GM12878 (cell line): Measurements from ENCODE around the gene GALNT9. TPM values are rescaled to one million over a fixed set of nuclear protein-coding genes. Genes with fewer than 3 reads are reported as not detected.

ENCODE experiments used
- ATAC-seq: fragments of 200-7000 bp; cut with Tn5 transposase; 3 replicates; pipeline ENCODE4 v1.9.1; 2020; ENCODE audit warnings: mild to moderate bottlenecking, moderate library complexity
- BruUV-seq: library from RNA; stranded (reverse); fragments of 400-500 nt; replicated peaks from 2 replicates; lab custom pipeline; 2021; lab: Mats Ljungman, UMichigan
- CTCF ChIA-PET: fragments of 300-600 bp; sonication (Branson Sonifier 250); formaldehyde crosslinking; extraction: SDS; loops from one replicate; lab custom pipeline; 2021; ENCODE audit warnings: inconsistent platforms; lab: Yijun Ruan, JAX
- POLR2A ChIA-PET: fragments of 350-600 bp; formaldehyde crosslinking; extraction: SDS; loops from one replicate; lab custom pipeline; 2021; ENCODE audit warnings: inconsistent platforms; lab: Charles Lee
- RAD21 ChIA-PET: fragments of 300-600 bp; sonication (Branson Sonifier 250); formaldehyde crosslinking; loops from one replicate; lab custom pipeline; 2023; ENCODE audit warnings: antibody characterized with exemption; ENCODE audit not compliant: unreplicated experiment; lab: Charles Lee
- SMC1A ChIA-PET: fragments of 300-600 bp; sonication (Branson Sonifier 250); formaldehyde crosslinking; loops from one replicate; lab custom pipeline; 2023; ENCODE audit not compliant: unreplicated experiment, uncharacterized antibody; lab: Charles Lee
- DNase-seq: peaks from one replicate; pipeline ENCODE4 v3.0.0-alpha.2; 2011; ENCODE audit warnings: low read depth, low spot score
- FAIRE-seq: peaks from 3 replicates; lab custom pipeline; 2011; peaks lifted over from hg19 to GRCh38; lab: Jason Lieb, UNC
- H2AFZ ChIP-seq: 2 replicates; pipeline ENCODE4 v1.6.0; 2011; ENCODE audit warnings: low read depth, low read length, control low read depth; ENCODE audit not compliant: control insufficient read depth
- H3K27ac ChIP-seq: 2 replicates; pipeline ENCODE4 v1.5.1; 2011; ENCODE audit warnings: control low read depth; ENCODE audit not compliant: control insufficient read depth, insufficient read depth
- H3K27me3 ChIP-seq, 2 experiments: replicated peaks in 1 of 2; 2 replicates each; pipeline versions ENCODE4 v1.6.0 to v1.6.1; 2011; ENCODE audit warnings: low read length in 1 of 2; ENCODE audit not compliant: control insufficient read depth in 2 of 2, insufficient read depth in 2 of 2
- H3K36me3 ChIP-seq, 2 experiments: 2 replicates each; pipeline ENCODE4 v1.5.1; 2011; ENCODE audit warnings: low read length in 1 of 2; ENCODE audit not compliant: control insufficient read depth in 2 of 2, insufficient read depth in 2 of 2
- H3K4me1 ChIP-seq: 2 replicates; pipeline ENCODE4 v1.6.1; 2011; ENCODE audit warnings: mild to moderate bottlenecking, low read length, moderate library complexity, mixed read lengths; ENCODE audit not compliant: control insufficient read depth, insufficient read depth
- H3K4me2 ChIP-seq: 2 replicates; pipeline ENCODE4 v1.6.0; 2011; ENCODE audit warnings: control low read depth; ENCODE audit not compliant: control insufficient read depth, insufficient read depth
- H3K4me3 ChIP-seq: fragments of 200-600 bp; sonication (generic); 2 replicates; pipeline ENCODE4 v1.5.1; 2016
- H3K79me2 ChIP-seq: 2 replicates; pipeline ENCODE4 v1.6.0; 2011; ENCODE audit warnings: low read length; ENCODE audit not compliant: control insufficient read depth, insufficient read depth
- H3K9ac ChIP-seq: 2 replicates; pipeline ENCODE4 v1.8.0; 2011; ENCODE audit warnings: low read length, control low read depth, mixed read lengths; ENCODE audit not compliant: control insufficient read depth, insufficient read depth
- H3K9me3 ChIP-seq: replicated peaks from 3 replicates; pipeline ENCODE4 v1.5.1; 2011; ENCODE audit warnings: mild to moderate bottlenecking, low read length; ENCODE audit not compliant: control insufficient read depth, insufficient read depth
- H4K20me1 ChIP-seq: 2 replicates; pipeline ENCODE4 v1.6.0; 2011; ENCODE audit not compliant: control insufficient read depth, insufficient read depth
- BCLAF1 ChIP-seq: fragments of 450-650 bp; IDR thresholded peaks from 2 replicates; pipeline ENCODE4 v1.6.1; 2017; ENCODE audit warnings: antibody characterized with exemption, mild to moderate bottlenecking, moderate library complexity
- CEBPB ChIP-seq, 2 experiments: fragments of 150-350 bp in 1 of 2; IDR thresholded peaks; 2 replicates each; pipeline ENCODE4 v1.6.1; 2012 to 2014; ENCODE audit warnings: low read depth in 2 of 2, low read length in 2 of 2, borderline replicate concordance in 1 of 2, inconsistent platforms in 1 of 2
- EP300 ChIP-seq, 2 experiments: fragments of 150-350 bp in 1 of 2; IDR thresholded peaks; 2 replicates each; pipeline ENCODE4 v1.6.1; 2011 to 2012; ENCODE audit warnings: low read depth in 2 of 2, low read length in 2 of 2, borderline replicate concordance in 1 of 2, improper control_type of control experiment in 1 of 2, inconsistent platforms in 1 of 2; ENCODE audit not compliant: control insufficient read depth in 1 of 2
- ESRRA ChIP-seq: IDR thresholded peaks from 2 replicates; pipeline ENCODE4 v1.6.1; 2012; ENCODE audit warnings: mild to moderate bottlenecking, low read length, improper control_type of control experiment
- EZH2 ChIP-seq: IDR thresholded peaks from 2 replicates; pipeline ENCODE4 v1.6.1; 2012; ENCODE audit warnings: low read depth, mild to moderate bottlenecking, control low read depth, inconsistent platforms, low read length, borderline replicate concordance; ENCODE audit not compliant: control insufficient read depth
- IRF3 ChIP-seq: fragments of 450-650 bp; IDR thresholded peaks from 2 replicates; pipeline ENCODE4 v1.6.1; 2014; ENCODE audit warnings: mild to moderate bottlenecking
- IRF5 ChIP-seq: fragments of 450-650 bp; IDR thresholded peaks from 2 replicates; pipeline ENCODE4 v1.6.1; 2017; ENCODE audit warnings: borderline replicate concordance
- MEF2A ChIP-seq: IDR thresholded peaks from 2 replicates; pipeline ENCODE4 v1.6.1; 2011; ENCODE audit warnings: low read depth, mild to moderate bottlenecking, low read length, moderate library complexity; ENCODE audit not compliant: insufficient read depth
- MYC ChIP-seq: IDR thresholded peaks from 2 replicates; pipeline ENCODE4 v1.6.1; 2011; ENCODE audit warnings: mild to moderate bottlenecking, low read length, moderate library complexity, inconsistent platforms; ENCODE audit not compliant: insufficient read depth, insufficient replicate concordance, insufficient read length, severe bottlenecking
- NR2F1 ChIP-seq: fragments of 450-650 bp; conservative IDR thresholded peaks from 2 replicates; pipeline ENCODE4 v1.6.1; 2017; ENCODE audit warnings: mild to moderate bottlenecking
- POU2F2 ChIP-seq: IDR thresholded peaks from 3 replicates; pipeline ENCODE4 v1.6.1; 2011; ENCODE audit warnings: low read depth, mild to moderate bottlenecking, low read length, borderline replicate concordance
- RUNX3 ChIP-seq: IDR thresholded peaks from 2 replicates; pipeline ENCODE4 v1.6.1; 2012; ENCODE audit warnings: low read length, inconsistent platforms
- USF1 ChIP-seq: IDR thresholded peaks from 2 replicates; pipeline ENCODE4 v1.6.1; 2011; ENCODE audit warnings: borderline replicate concordance, low read depth, mild to moderate bottlenecking, moderate library complexity, mixed read lengths, low read length; ENCODE audit not compliant: insufficient read depth; ENCODE audit errors: extremely low read length
- WRNIP1 ChIP-seq: IDR thresholded peaks from 2 replicates; pipeline ENCODE4 v1.6.1; 2011; ENCODE audit warnings: low read depth, low read length, improper control_type of control experiment, borderline replicate concordance
- ZNF274 ChIP-seq: IDR thresholded peaks from one replicate; pipeline ENCODE4 v1.8.0; 2011; ENCODE audit not compliant: insufficient read length, insufficient read depth
- ZNF622 ChIP-seq: fragments of 450-650 bp; IDR thresholded peaks from 2 replicates; pipeline ENCODE4 v1.6.1; 2017; ENCODE audit warnings: mild to moderate bottlenecking, inconsistent platforms
- WGBS: methylation state at CpG from one replicate; pipeline ENCODE4 v1.1.6; 2016; ENCODE audit warnings: low lambda C conversion rate; ENCODE audit not compliant: insufficient replicate concordance, insufficient coverage; ENCODE audit errors: missing lambda C conversion rate; 5-methylcytosine and 5-hydroxymethylcytosine counted together
- in situ Hi-C: fragments of 300-500 bp; cut with MboI; formaldehyde crosslinking; loops from 9 replicates; pipeline ENCODE4 v1.14.3; 2018; ENCODE audit warnings: mixed read lengths
- intact Hi-C: fragments of 100-400 bp; cut with micrococcal nuclease; formaldehyde crosslinking; loops from one replicate; pipeline ENCODE4 v1.14.2; 2022; ENCODE audit not compliant: unreplicated experiment
- polyA plus RNA-seq, 11 experiments: library from polyadenylated mRNA; depleted of rRNA in 4 of 11; unstranded in 6 of 11; stranded (reverse) in 5 of 11; fragments of >200 nt; fragmentation: Nextera tagmentation in 4 of 11; fragmentation: Illumina TruSeq in 1 of 11; extraction: Ambion mirVana in 4 of 11; extraction: Trizol in 1 of 11; gene quantifications; 1 replicate in 1 of 11; 2 replicates in 10 of 11; pipeline versions ENCODE4 v1.2.1 to v1.2.3, GENCODE V29; 2011 to 2016; ENCODE audit warnings: inconsistent platforms in 2 of 11, missing spikeins in 2 of 11, low read depth in 1 of 11
- total RNA-seq, 4 experiments: library from RNA; depleted of rRNA in 3 of 4; stranded (reverse); fragments of >200 nt in 3 of 4; fragmentation: Illumina TruSeq in 1 of 4; extraction: Trizol in 1 of 4; gene quantifications; 2 replicates each; pipeline versions ENCODE4 v1.2.1 to v1.2.3, GENCODE V29; 2013 to 2021

Gene GALNT9
- total and polyA plus RNA-seq, 10 of the 15 experiments (the other 5 are each of a cell fraction or from before 2014, with no cell fraction given), result 0.04 TPM; not detected in 9

- in situ Hi-C loops (no loop called here), intact Hi-C loops (no loop called here)
- Histone ChIP-seq H3K79me2 (no peaks in the 10 kb centered on the region), H3K4me2 (no peak overlapping the region), H3K9me3 (peaks cover 2% of the 10 kb centered on the region; the same call in 2 of the 3 replicates), H3K36me3 (no peaks in the 10 kb centered on the region), H2AFZ (no peak overlapping the region), H3K4me1 (no peaks in the 10 kb centered on the region), H3K27ac (no peak overlapping the region), H3K4me3 (no peak overlapping the region), H3K27me3 (no peaks in the 10 kb centered on the region), H4K20me1 (no peaks in the 10 kb centered on the region), H3K9ac (no peak overlapping the region)
- WGBS, result 33% methylated on average over 24 of the region's 24 CpGs
- SMC1A ChIA-PET, result no interaction called here
- RAD21 ChIA-PET, result no interaction called here
- FAIRE-seq (no peak), ATAC-seq (no peak), DNase-seq (no peak)
- POLR2A ChIA-PET, result interaction anchor here (0.5 kb wide), 1 partner anchor 640 kb away, joined by 4 read pairs; no protein-coding TSS in a partner anchor
- BruUV-seq, result no TSS peak
- CTCF ChIA-PET, result no interaction called here
- TF ChIP-seq WRNIP1, result no peak
- TF ChIP-seq NR2F1, result no peak
- no peak for TF ChIP-seq MEF2A
- TF ChIP-seq RUNX3, result no peak
- TF ChIP-seq EZH2, result no peak
- TF ChIP-seq POU2F2, result no peak
- TF ChIP-seq IRF5, result no peak
- no peak for TF ChIP-seq IRF3
- TF ChIP-seq ESRRA, result no peak
- TF ChIP-seq MYC, result no peak
- no peak for TF ChIP-seq ZNF274
- no peak for TF ChIP-seq ZNF622
- TF ChIP-seq CEBPB (IDR thresholded peaks at IDR 0.05; ENCODE audit: borderline replicate concordance in 1 of 2, low read depth in 2 of 2, low read length in 2 of 2), result no peak
- no peak for TF ChIP-seq EP300 (IDR thresholded peaks at IDR 0.05; ENCODE audit: borderline replicate concordance in 1 of 2, control insufficient read depth in 1 of 2, low read depth in 2 of 2, low read length in 2 of 2)
- TF ChIP-seq USF1, result no peak
- TF ChIP-seq BCLAF1, result no peak
These were observed 35.0 kb downstream of the GALNT9 start for GRCh38 chr12:132294121-132295034.
